ENCODE measurements around the gene FAM114A1. TPM values are rescaled to one million over a fixed set of nuclear protein-coding genes. Genes with fewer than 3 reads are reported as not detected.

The FAM114A1 gene
- total and polyA plus RNA-seq, 2 experiments from 2014 or later: 110 to 140 TPM

DNA sequence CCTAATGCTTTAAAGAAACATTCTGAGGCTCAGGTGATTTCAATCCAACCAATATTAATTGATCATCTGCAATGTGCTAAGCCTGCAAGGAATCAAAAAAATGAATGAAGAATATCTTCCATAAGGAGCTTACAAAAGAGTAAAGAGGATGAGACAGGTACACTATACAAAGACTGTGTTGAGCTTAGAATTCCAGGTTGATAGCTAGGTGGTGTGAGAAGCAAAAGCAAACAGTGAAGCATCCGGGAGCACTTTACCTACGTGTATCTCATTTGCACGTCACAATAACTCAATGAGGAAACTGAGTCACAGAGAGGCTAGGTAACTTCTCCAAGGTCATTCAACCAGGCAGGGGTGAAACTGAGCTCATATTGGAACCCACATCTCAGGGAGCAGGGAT lies 37.1 kb downstream of the FAM114A1 start:
- no peak overlapping the region for H2AFZ ChIP-seq
- no peaks in the 10 kb centered on the region for H3K27me3 ChIP-seq
- peaks cover 27% of the 10 kb centered on the region for H3K4me1 ChIP-seq (ENCODE audit: insufficient read depth)
- H4K20me1 ChIP-seq (ENCODE audit: insufficient read depth, poor library complexity, severe bottlenecking): no peaks in the 10 kb centered on the region
- H3K4me3 ChIP-seq: no peak overlapping the region
- DNase-seq (ENCODE audit: low spot score): no peak
- peak overlapping the region; percentile 67 for H3K27ac ChIP-seq
- TF ChIP-seq, protein P1, sequence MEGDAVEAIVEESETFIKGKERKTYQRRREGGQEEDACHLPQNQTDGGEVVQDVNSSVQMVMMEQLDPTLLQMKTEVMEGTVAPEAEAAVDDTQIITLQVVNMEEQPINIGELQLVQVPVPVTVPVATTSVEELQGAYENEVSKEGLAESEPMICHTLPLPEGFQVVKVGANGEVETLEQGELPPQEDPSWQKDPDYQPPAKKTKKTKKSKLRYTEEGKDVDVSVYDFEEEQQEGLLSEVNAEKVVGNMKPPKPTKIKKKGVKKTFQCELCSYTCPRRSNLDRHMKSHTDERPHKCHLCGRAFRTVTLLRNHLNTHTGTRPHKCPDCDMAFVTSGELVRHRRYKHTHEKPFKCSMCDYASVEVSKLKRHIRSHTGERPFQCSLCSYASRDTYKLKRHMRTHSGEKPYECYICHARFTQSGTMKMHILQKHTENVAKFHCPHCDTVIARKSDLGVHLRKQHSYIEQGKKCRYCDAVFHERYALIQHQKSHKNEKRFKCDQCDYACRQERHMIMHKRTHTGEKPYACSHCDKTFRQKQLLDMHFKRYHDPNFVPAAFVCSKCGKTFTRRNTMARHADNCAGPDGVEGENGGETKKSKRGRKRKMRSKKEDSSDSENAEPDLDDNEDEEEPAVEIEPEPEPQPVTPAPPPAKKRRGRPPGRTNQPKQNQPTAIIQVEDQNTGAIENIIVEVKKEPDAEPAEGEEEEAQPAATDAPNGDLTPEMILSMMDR (IDR thresholded peaks at IDR 0.05; ENCODE audit: poor library complexity): no peak
- no peak for TF ChIP-seq EZH2phosphoT487 (IDR thresholded peaks at IDR 0.05; ENCODE audit: low read depth, severe bottlenecking, unreplicated experiment)
- no peak for TF ChIP-seq EZH2 (IDR thresholded peaks at IDR 0.05; ENCODE audit: borderline replicate concordance)
- no peaks in the 10 kb centered on the region for H3K9me2 ChIP-seq (replicated peaks; ENCODE audit: insufficient read depth)
- peak overlapping the region; percentile 59 for H3K4me2 ChIP-seq
- 51% methylated on average over 3 of the region's 3 CpGs for WGBS (ENCODE audit: low lambda C conversion rate, missing lambda C conversion rate)
- no peaks in the 10 kb centered on the region for H3K9me3 ChIP-seq (ENCODE audit: low read depth)
- H3K36me3 ChIP-seq (replicated peaks; ENCODE audit: insufficient read depth, low read depth): no peaks in the 10 kb centered on the region
- no peaks in the 10 kb centered on the region for H3K79me2 ChIP-seq

- TF ChIP-seq, protein P1 (IDR thresholded peaks at IDR 0.05; ENCODE audit: poor library complexity): no peak
- TF ChIP-seq EZH2 (IDR thresholded peaks at IDR 0.05; ENCODE audit: borderline replicate concordance): no peak
- TF ChIP-seq EZH2phosphoT487 (IDR thresholded peaks at IDR 0.05; ENCODE audit: low read depth, severe bottlenecking, unreplicated experiment): no peak
- Histone ChIP-seq H3K79me2 (no peaks in the 10 kb centered on the region), H3K27me3 (no peaks in the 10 kb centered on the region), H3K4me1 (ENCODE audit: insufficient read depth) (peaks cover 29% of the 10 kb centered on the region), H3K9me2 (replicated peaks; ENCODE audit: insufficient read depth) (no peaks in the 10 kb centered on the region), H3K4me2 (peak overlapping the region; percentile 59), H3K36me3 (replicated peaks; ENCODE audit: insufficient read depth, low read depth) (no peaks in the 10 kb centered on the region), H3K9me3 (ENCODE audit: low read depth) (no peaks in the 10 kb centered on the region), H3K4me3 (no peak overlapping the region), H4K20me1 (ENCODE audit: insufficient read depth, poor library complexity, severe bottlenecking) (no peaks in the 10 kb centered on the region), H2AFZ (no peak overlapping the region), H3K27ac (peak overlapping the region; percentile 67)
- DNase-seq (ENCODE audit: low spot score): no peak
- WGBS (ENCODE audit: low lambda C conversion rate, missing lambda C conversion rate): 43% methylated on average over 10 of the region's 10 CpGs
Measured at GRCh38 chr4:38905652-38906385, 38.2 kb downstream of the FAM114A1 start.

DNA sequence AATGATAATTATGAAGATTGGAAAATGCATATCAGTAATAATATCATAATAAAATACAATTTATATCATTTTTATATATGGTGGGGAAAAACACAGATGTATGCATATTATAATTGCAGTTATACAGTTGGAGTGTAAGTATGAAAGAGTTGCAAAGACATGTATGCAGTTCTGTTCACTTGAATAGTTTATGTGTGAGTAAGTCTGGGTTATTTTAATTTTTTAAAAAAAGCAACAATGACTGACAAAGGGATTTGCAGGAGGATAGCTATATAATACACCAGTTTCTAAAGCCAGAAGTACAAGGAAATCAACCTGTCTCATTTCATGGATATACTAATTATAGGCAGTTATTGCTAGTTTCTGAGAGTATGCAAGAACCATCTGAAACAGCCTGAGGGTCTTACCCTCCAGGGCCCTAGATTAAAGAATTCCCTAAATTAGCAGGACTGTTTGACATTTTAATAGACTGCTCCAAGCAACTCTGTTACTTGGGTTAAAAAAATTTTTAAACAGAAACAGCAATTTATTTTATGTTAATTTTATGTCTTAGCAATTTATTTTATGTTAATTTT lies 40.2 kb downstream of the FAM114A1 start:
- Histone ChIP-seq H3K36me3 (replicated peaks; ENCODE audit: insufficient read depth, low read depth) (no peaks in the 10 kb centered on the region), H3K4me3 (no peak overlapping the region), H3K9me3 (ENCODE audit: low read depth) (no peaks in the 10 kb centered on the region), H3K9me2 (replicated peaks; ENCODE audit: insufficient read depth) (no peaks in the 10 kb centered on the region), H3K4me1 (ENCODE audit: insufficient read depth) (peaks cover 31% of the 10 kb centered on the region), H3K27me3 (no peaks in the 10 kb centered on the region), H3K4me2 (no peak overlapping the region), H4K20me1 (ENCODE audit: insufficient read depth, poor library complexity, severe bottlenecking) (no peaks in the 10 kb centered on the region), H3K79me2 (no peaks in the 10 kb centered on the region), H3K27ac (no peak overlapping the region), H2AFZ (no peak overlapping the region)
- no peak for TF ChIP-seq EZH2phosphoT487 (IDR thresholded peaks at IDR 0.05; ENCODE audit: low read depth, severe bottlenecking, unreplicated experiment)
- no peak for TF ChIP-seq EZH2 (IDR thresholded peaks at IDR 0.05; ENCODE audit: borderline replicate concordance)
- TF ChIP-seq, protein P1 (IDR thresholded peaks at IDR 0.05; ENCODE audit: poor library complexity): no peak
- DNase-seq (ENCODE audit: low spot score): no peak
